OCI-LY1 (cell line): ENCODE results near the gene PRLR.

Experiments used
- H2AFZ ChIP-seq: fragments of 200-600 bp; sonication (generic), shearing (Covaris generic); 2 replicates; pipeline ENCODE4 v1.6.0; 2014; ENCODE audit warnings: antibody characterized with exemption, mild to moderate bottlenecking, low read length
- H3F3A ChIP-seq: fragments of 200-600 bp; sonication (generic), shearing (Covaris generic); 2 replicates; pipeline ENCODE4 v1.6.0; 2014; ENCODE audit warnings: mild to moderate bottlenecking, antibody characterized with exemption, low read length, moderate library complexity; ENCODE audit not compliant: insufficient read depth
- H3K27ac ChIP-seq: fragments of 200-600 bp; sonication (generic); 2 replicates; pipeline ENCODE4 v1.5.1; 2014; ENCODE audit warnings: low read length, mixed run types, mild to moderate bottlenecking, low read depth; ENCODE audit not compliant: poor library complexity, severe bottlenecking
- H3K27me3 ChIP-seq: fragments of 200-600 bp; sonication (generic); 2 replicates; pipeline ENCODE4 v1.6.0; 2014; ENCODE audit warnings: antibody characterized with exemption, mild to moderate bottlenecking, low read length, moderate library complexity; ENCODE audit not compliant: insufficient read depth
- H3K36me3 ChIP-seq: fragments of 200-600 bp; sonication (generic); 2 replicates; pipeline ENCODE4 v1.6.1; 2014; ENCODE audit warnings: mild to moderate bottlenecking, antibody characterized with exemption, low read length, moderate library complexity, mixed read lengths; ENCODE audit not compliant: insufficient read depth
- H3K4me1 ChIP-seq: fragments of 200-600 bp; sonication (generic); 2 replicates; pipeline ENCODE4 v1.5.1; 2014; ENCODE audit warnings: mild to moderate bottlenecking, low read length, moderate library complexity; ENCODE audit not compliant: insufficient read depth, severe bottlenecking
- H3K4me2 ChIP-seq: fragments of 200-600 bp; sonication (generic), shearing (Covaris generic); 2 replicates; pipeline ENCODE4 v1.6.1; 2014; ENCODE audit warnings: low read length
- H3K4me3 ChIP-seq: fragments of 200-600 bp; sonication (generic); 2 replicates; pipeline ENCODE4 v1.5.1; 2014; ENCODE audit warnings: low read length, low read depth, mild to moderate bottlenecking, mixed read lengths; ENCODE audit not compliant: poor library complexity, severe bottlenecking
- H3K79me2 ChIP-seq: fragments of 200-600 bp; shearing (Covaris generic); 2 replicates; pipeline ENCODE4 v1.6.1; 2016; ENCODE audit warnings: mixed run types, low read length, mixed read lengths; ENCODE audit not compliant: insufficient read depth
- H3K9ac ChIP-seq: fragments of 200-600 bp; sonication (generic), shearing (Covaris generic); 2 replicates; pipeline ENCODE4 v1.6.1; 2014; ENCODE audit warnings: mild to moderate bottlenecking, low read length, mixed read lengths
- H3K9me2 ChIP-seq: fragments of 200-600 bp; sonication (generic), shearing (Covaris generic); 2 replicates; pipeline ENCODE4 v1.6.1; 2014; ENCODE audit warnings: low read depth, mild to moderate bottlenecking, low read length, mixed read lengths
- H3K9me3 ChIP-seq: fragments of 200-600 bp; shearing (Covaris generic); 2 replicates; pipeline ENCODE4 v1.6.1; 2014; ENCODE audit warnings: low read length, mixed read lengths
- H4K20me1 ChIP-seq: fragments of 200-600 bp; sonication (generic), shearing (Covaris generic); 2 replicates; pipeline ENCODE4 v1.6.0; 2016; ENCODE audit warnings: mild to moderate bottlenecking, low read length; ENCODE audit not compliant: insufficient read depth
- CTCF ChIP-seq: fragments of 200-600 bp; sonication (generic), shearing (Covaris generic); IDR thresholded peaks from 2 replicates; pipeline ENCODE4 v1.5.1; 2017; ENCODE audit warnings: mild to moderate bottlenecking, antibody characterized with exemption, low read length, moderate library complexity, mixed read lengths
- EZH2 ChIP-seq: fragments of 200-600 bp; sonication (generic), shearing (Covaris generic); IDR thresholded peaks from 2 replicates; pipeline ENCODE4 v1.8.0; 2017; ENCODE audit warnings: borderline replicate concordance, mixed run types, mild to moderate bottlenecking, antibody characterized with exemption, low read length, moderate library complexity, mixed read lengths

The PRLR gene

DNA sequence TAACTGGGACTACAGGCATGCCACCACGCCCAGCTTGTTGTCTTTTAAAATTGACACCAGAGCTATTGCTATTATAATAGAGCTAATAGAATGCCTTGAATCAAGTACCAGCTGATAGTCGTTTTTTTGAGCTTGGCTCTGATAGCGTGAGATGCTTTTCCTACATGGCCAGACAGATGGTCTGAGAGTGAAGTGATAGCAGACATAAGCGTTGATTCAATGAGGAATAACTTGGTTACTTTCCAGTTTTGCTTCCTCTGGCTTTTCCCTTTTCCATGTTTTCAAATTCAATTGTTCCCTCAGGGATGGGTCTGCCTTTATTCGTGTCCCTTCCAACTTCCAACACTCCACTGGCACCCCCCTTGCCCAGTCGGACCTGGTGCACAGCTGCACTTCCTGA is 197.9 kb downstream of the PRLR start:
- H3K9ac ChIP-seq = no peak overlapping the region
- no peaks in the 10 kb centered on the region for H3K79me2 ChIP-seq
- no peaks in the 10 kb centered on the region for H3K9me2 ChIP-seq
- no peak overlapping the region for H3K4me3 ChIP-seq
- no peaks in the 10 kb centered on the region for H3K9me3 ChIP-seq
- no peaks in the 10 kb centered on the region for H4K20me1 ChIP-seq
- no peaks in the 10 kb centered on the region for H3F3A ChIP-seq
- no peak overlapping the region for H3K27ac ChIP-seq
- H3K27me3 ChIP-seq = no peaks in the 10 kb centered on the region
- no peak overlapping the region for H3K4me2 ChIP-seq
- no peak overlapping the region for H2AFZ ChIP-seq
- H3K4me1 ChIP-seq = no peaks in the 10 kb centered on the region
- TF ChIP-seq CTCF = no peak
- no peaks in the 10 kb centered on the region for H3K36me3 ChIP-seq

DNA sequence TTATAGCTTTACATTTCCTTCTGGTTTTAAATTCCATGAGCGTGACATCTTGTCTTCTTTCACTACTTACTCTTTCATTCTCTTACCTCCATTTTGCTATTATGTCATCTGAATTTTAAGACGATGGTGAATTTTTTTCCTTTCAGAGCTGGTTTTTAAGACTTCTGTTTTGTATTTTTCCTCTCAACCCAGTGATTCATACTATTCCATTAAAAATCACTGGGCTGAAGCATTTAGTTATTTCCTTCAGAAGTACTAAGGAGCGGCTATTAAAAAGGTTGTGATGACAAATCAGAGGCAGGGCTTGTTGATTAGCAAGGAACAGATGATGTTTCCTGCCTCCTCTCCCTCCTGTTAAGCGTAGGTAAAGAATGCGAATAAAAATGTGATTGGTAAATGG is 199.0 kb downstream of the PRLR start:
- no peaks in the 10 kb centered on the region for H3K79me2 ChIP-seq
- no peaks in the 10 kb centered on the region for H4K20me1 ChIP-seq
- no peak overlapping the region for H2AFZ ChIP-seq
- H3F3A ChIP-seq = no peaks in the 10 kb centered on the region
- H3K9me2 ChIP-seq = no peaks in the 10 kb centered on the region
- H3K9me3 ChIP-seq = no peaks in the 10 kb centered on the region
- no peaks in the 10 kb centered on the region for H3K27me3 ChIP-seq
- no peak overlapping the region for H3K9ac ChIP-seq
- no peaks in the 10 kb centered on the region for H3K4me1 ChIP-seq
- H3K27ac ChIP-seq = no peak overlapping the region
- no peaks in the 10 kb centered on the region for H3K36me3 ChIP-seq
- TF ChIP-seq CTCF (no peak), EZH2 (no peak)
- no peak overlapping the region for H3K4me2 ChIP-seq
- H3K4me3 ChIP-seq = no peak overlapping the region

- Histone ChIP-seq H3K9me3 (no peaks in the 10 kb centered on the region), H4K20me1 (no peaks in the 10 kb centered on the region), H3K36me3 (no peaks in the 10 kb centered on the region), H3K9me2 (no peaks in the 10 kb centered on the region), H3K27me3 (no peaks in the 10 kb centered on the region), H3F3A (no peaks in the 10 kb centered on the region), H3K79me2 (no peaks in the 10 kb centered on the region), H3K9ac (no peak overlapping the region), H2AFZ (no peak overlapping the region), H3K4me2 (no peak overlapping the region), H3K27ac (no peak overlapping the region), H3K4me3 (no peak overlapping the region), H3K4me1 (no peaks in the 10 kb centered on the region)
- TF ChIP-seq CTCF = no peak
- TF ChIP-seq EZH2 = no peak
Measured at GRCh38 chr5:35030426-35031100, 199.7 kb downstream of the PRLR start.
